ENCODE results near the gene ANKRD63.

DNA sequence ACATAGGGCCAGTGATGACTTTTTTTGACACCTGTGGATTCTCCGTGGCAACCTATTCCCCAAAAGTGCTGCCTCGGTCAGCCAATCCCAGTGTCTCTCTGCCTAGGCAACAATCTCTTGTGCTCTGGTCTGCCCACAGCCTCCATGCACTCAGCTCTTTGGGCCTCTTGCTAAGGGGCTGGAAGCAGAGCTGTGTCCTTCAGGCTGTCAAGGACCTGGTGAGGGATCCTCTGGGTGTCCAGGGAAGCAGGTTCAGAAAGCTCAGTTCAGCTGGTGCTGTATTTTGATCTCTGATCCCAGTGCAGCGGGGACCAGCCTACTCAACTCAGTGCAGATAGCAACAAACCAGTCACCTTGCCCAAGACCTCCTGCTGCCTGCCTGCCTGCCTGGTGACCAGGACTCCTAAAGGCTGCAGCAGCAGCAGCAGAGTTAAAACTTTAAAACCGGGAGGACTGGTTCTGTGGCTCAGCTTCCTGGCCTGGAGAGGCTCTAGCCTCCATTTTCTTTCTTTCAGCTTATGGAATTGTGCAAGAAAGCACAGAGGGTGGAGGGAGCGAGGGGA is 37.8 kb downstream of the ANKRD63 start:
- TF ChIP-seq, protein P1, sequence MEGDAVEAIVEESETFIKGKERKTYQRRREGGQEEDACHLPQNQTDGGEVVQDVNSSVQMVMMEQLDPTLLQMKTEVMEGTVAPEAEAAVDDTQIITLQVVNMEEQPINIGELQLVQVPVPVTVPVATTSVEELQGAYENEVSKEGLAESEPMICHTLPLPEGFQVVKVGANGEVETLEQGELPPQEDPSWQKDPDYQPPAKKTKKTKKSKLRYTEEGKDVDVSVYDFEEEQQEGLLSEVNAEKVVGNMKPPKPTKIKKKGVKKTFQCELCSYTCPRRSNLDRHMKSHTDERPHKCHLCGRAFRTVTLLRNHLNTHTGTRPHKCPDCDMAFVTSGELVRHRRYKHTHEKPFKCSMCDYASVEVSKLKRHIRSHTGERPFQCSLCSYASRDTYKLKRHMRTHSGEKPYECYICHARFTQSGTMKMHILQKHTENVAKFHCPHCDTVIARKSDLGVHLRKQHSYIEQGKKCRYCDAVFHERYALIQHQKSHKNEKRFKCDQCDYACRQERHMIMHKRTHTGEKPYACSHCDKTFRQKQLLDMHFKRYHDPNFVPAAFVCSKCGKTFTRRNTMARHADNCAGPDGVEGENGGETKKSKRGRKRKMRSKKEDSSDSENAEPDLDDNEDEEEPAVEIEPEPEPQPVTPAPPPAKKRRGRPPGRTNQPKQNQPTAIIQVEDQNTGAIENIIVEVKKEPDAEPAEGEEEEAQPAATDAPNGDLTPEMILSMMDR (IDR thresholded peaks at IDR 0.05): no peak
- no peak for TF ChIP-seq POLR2A (IDR thresholded peaks at IDR 0.05)

All from ovary (tissue), 3 donors.